HepG2 (cell line): Measurements from ENCODE around the gene CFAP46. TPM values are rescaled to one million over a fixed set of nuclear protein-coding genes. Genes with fewer than 3 reads are reported as not detected.

Experiments
- ATAC-seq: fragments of 200-7000 bp; cut with Tn5 transposase; 3 replicates; pipeline ENCODE4 v1.9.1; 2020; ENCODE audit warnings: mild to moderate bottlenecking, moderate library complexity
- BruUV-seq: library from RNA; stranded (reverse); fragments of 400-500 nt; replicated peaks from 2 replicates; lab custom pipeline; 2021; lab: Mats Ljungman, UMichigan
- CTCF ChIA-PET: fragments of 300-600 bp; formaldehyde crosslinking; extraction: SDS; loops from one replicate; lab custom pipeline; 2021; ENCODE audit warnings: low total read pairs, inconsistent platforms, low intra/inter-chr PET ratio; lab: Yijun Ruan, JAX
- POLR2A ChIA-PET: fragments of 350-600 bp; sonication (Branson Sonifier 250); formaldehyde crosslinking; loops from one replicate; lab custom pipeline; 2020; ENCODE audit warnings: antibody characterized with exemption, inconsistent platforms; lab: Yijun Ruan, JAX
- DNase-seq: peaks from one replicate; pipeline ENCODE4 v3.0.0-alpha.2; 2015; ENCODE audit warnings: low spot score
- FAIRE-seq: peaks from 3 replicates; lab custom pipeline; 2011; peaks lifted over from hg19 to GRCh38; lab: Jason Lieb, UNC
- H2AFZ ChIP-seq: one replicate; pipeline ENCODE4 v1.6.1; 2011; ENCODE audit warnings: low read length, inconsistent platforms
- H3K27ac ChIP-seq: fragments of 300-600 bp; 3 replicates; pipeline ENCODE4 v1.8.0; 2011; ENCODE audit warnings: mixed run types, mild to moderate bottlenecking, mixed read lengths, low read length, inconsistent platforms; ENCODE audit not compliant: insufficient read depth; ENCODE audit errors: extremely low read length
- H3K27me3 ChIP-seq, 2 experiments: fragments of 200-600 bp in 1 of 2; 2 replicates in 1 of 2; 3 replicates in 1 of 2; pipeline versions ENCODE4 v1.6.0 to v1.8.0; 2011; ENCODE audit warnings: low read length in 2 of 2, mild to moderate bottlenecking in 2 of 2, moderate library complexity in 2 of 2, inconsistent platforms in 1 of 2; ENCODE audit not compliant: insufficient read depth in 2 of 2, control insufficient read depth in 1 of 2
- H3K36me3 ChIP-seq, 2 experiments: fragments of 200-600 bp in 1 of 2; replicated peaks in 1 of 2; 2 replicates in 1 of 2; 3 replicates in 1 of 2; pipeline versions ENCODE4 v1.5.1 to v1.8.0; 2011; ENCODE audit warnings: low read length in 2 of 2, inconsistent platforms in 1 of 2; ENCODE audit not compliant: insufficient read depth in 2 of 2, control insufficient read depth in 1 of 2
- H3K4me1 ChIP-seq: 2 replicates; pipeline ENCODE4 v1.5.1; 2012; ENCODE audit warnings: low read length, inconsistent platforms; ENCODE audit not compliant: insufficient read depth
- H3K4me2 ChIP-seq: 2 replicates; pipeline ENCODE4 v1.6.0; 2011; ENCODE audit warnings: low read depth, low read length, inconsistent platforms
- H3K4me3 ChIP-seq, 3 experiments: fragments of 200-600 bp in 1 of 3; sonication (generic), shearing (Covaris generic) in 1 of 3; replicated peaks in 1 of 3; 2 replicates each; pipeline ENCODE4 v1.5.1; 2011 to 2016; ENCODE audit warnings: low read length in 3 of 3, inconsistent platforms in 2 of 3, low read depth in 2 of 3, mild to moderate bottlenecking in 2 of 3, control low read depth in 1 of 3, mixed read lengths in 1 of 3; ENCODE audit not compliant: insufficient read depth in 1 of 3
- H3K79me2 ChIP-seq: one replicate; pipeline ENCODE4 v1.6.1; 2011; ENCODE audit warnings: low read length, inconsistent platforms; ENCODE audit not compliant: insufficient read depth
- H3K9ac ChIP-seq: 2 replicates; pipeline ENCODE4 v1.6.0; 2011; ENCODE audit warnings: mild to moderate bottlenecking, low read depth, low read length, inconsistent platforms; ENCODE audit not compliant: insufficient read depth
- H3K9me3 ChIP-seq: 2 replicates; pipeline ENCODE4 v1.5.1; 2012; ENCODE audit warnings: mild to moderate bottlenecking, low read length
- H4K20me1 ChIP-seq: 2 replicates; pipeline ENCODE4 v1.6.0; 2011; ENCODE audit warnings: inconsistent platforms, mild to moderate bottlenecking, low read length, moderate library complexity; ENCODE audit not compliant: insufficient read depth
- CENPX ChIP-seq: sonication (generic); formaldehyde crosslinking; IDR thresholded peaks from 2 replicates; pipeline ENCODE4 v1.9.0; 2021; ENCODE audit warnings: mild to moderate bottlenecking, missing genetic modification reagents, moderate library complexity
- NR2F2 ChIP-seq: IDR thresholded peaks from 2 replicates; pipeline ENCODE4 v1.6.1; 2012; ENCODE audit warnings: low read depth, inconsistent platforms, borderline replicate concordance
- PATZ1 ChIP-seq: sonication (generic); formaldehyde crosslinking; IDR thresholded peaks from 2 replicates; pipeline ENCODE4 v1.4.0; 2020; ENCODE audit warnings: missing genetic modification reagents
- RAD21 ChIP-seq: fragments of 450-650 bp; formaldehyde crosslinking; IDR thresholded peaks from 2 replicates; pipeline ENCODE4 v1.5.0; 2020; ENCODE audit warnings: mild to moderate bottlenecking
- STAG1 ChIP-seq: sonication (generic); formaldehyde crosslinking; IDR thresholded peaks from 2 replicates; pipeline ENCODE4 v1.4.0; 2020; ENCODE audit warnings: missing genetic modification reagents
- XRCC5 ChIP-seq: fragments of 200-400 bp; formaldehyde crosslinking; optimal IDR thresholded peaks from 2 replicates; pipeline ENCODE3; 2017; ENCODE audit warnings: mild to moderate bottlenecking, low read length
- ZBTB7B ChIP-seq: sonication (generic); formaldehyde crosslinking; IDR thresholded peaks from 2 replicates; pipeline ENCODE4 v1.4.0; 2020; ENCODE audit warnings: missing genetic modification reagents
- ZNF468 ChIP-seq: sonication (generic); formaldehyde crosslinking; IDR thresholded peaks from 2 replicates; pipeline ENCODE4 v1.8.0; 2022; ENCODE audit warnings: mild to moderate bottlenecking, moderate library complexity, missing genetic modification reagents
- ZNF768 ChIP-seq: sonication (generic); formaldehyde crosslinking; IDR thresholded peaks from 2 replicates; pipeline ENCODE4 v1.4.0; 2020; ENCODE audit warnings: missing genetic modification reagents
- WGBS: methylation state at CpG from one replicate; pipeline ENCODE4 v1.1.6; 2017; ENCODE audit warnings: low lambda C conversion rate; 5-methylcytosine and 5-hydroxymethylcytosine counted together
- in situ Hi-C: cut with HindIII; loops from 2 replicates; pipeline ENCODE4 v1.10.0; 2017; ENCODE audit warnings: low pct_unique_long_range_greater_than_20kb; ENCODE audit not compliant: extremely low pct_ligation_motif_present
- intact Hi-C: fragments of 100-400 bp; cut with micrococcal nuclease; formaldehyde crosslinking; loops from one replicate; pipeline ENCODE4 v1.10.0; 2022; ENCODE audit not compliant: unreplicated experiment
- polyA plus RNA-seq, 8 experiments: library from polyadenylated mRNA; depleted of rRNA in 3 of 8; stranded (reverse) in 7 of 8; unstranded in 1 of 8; fragments of >200 nt; fragmentation: Illumina TruSeq in 4 of 8; extraction: Trizol in 4 of 8; gene quantifications; 2 replicates each; pipeline versions ENCODE4 v1.2.1 to v1.2.3, GENCODE V29; 2011 to 2016; ENCODE audit warnings: low read depth in 4 of 8, missing spikeins in 1 of 8, mixed read lengths in 1 of 8; ENCODE audit not compliant: insufficient read depth in 1 of 8
- total RNA-seq, 5 experiments: library from RNA; depleted of rRNA; stranded (reverse); fragments of >200 nt; fragmentation: Illumina TruSeq; extraction: Trizol; gene quantifications; 2 replicates each; pipeline ENCODE4 v1.2.3, GENCODE V29; 2016; ENCODE audit warnings: low read depth in 1 of 5
- TF ChIP-seq, protein P1 (sequence below): sonication (generic); formaldehyde crosslinking; IDR thresholded peaks from 2 replicates; pipeline ENCODE4 v1.5.0; 2020; ENCODE audit warnings: mild to moderate bottlenecking, missing genetic modification reagents, moderate library complexity

CFAP46 gene
- total and polyA plus RNA-seq, 2 of the 13 experiments (the other 11 are each of a cell fraction or from before 2014, with no cell fraction given): 0.24 to 0.84 TPM

GRCh38 chr10:132836832-132837540 is 105.4 kb downstream of the CFAP46 start:
- peak overlapping the region in 1 of 3 experiments; percentile 21; a peak in 1 of 6 replicates for H3K4me3 ChIP-seq

More at GRCh38 chr10:132836832-132837540, 105.4 kb downstream of the CFAP46 start:
- Histone ChIP-seq H2AFZ (no peak overlapping the region), H3K36me3 (no peaks in the 10 kb centered on the region), H3K27me3 (peaks cover 8 to 39% of the 10 kb centered on the region in 2 experiments; a peak in 4 of 5 replicates), H4K20me1 (no peaks in the 10 kb centered on the region), H3K79me2 (no peaks in the 10 kb centered on the region), H3K4me1 (peaks cover 19% of the 10 kb centered on the region), H3K4me2 (peak overlapping the region; percentile 46; the same call in 1 of the 2 replicates), H3K27ac (no peak overlapping the region), H3K9ac (no peak overlapping the region), H3K9me3 (peaks cover 6% of the 10 kb centered on the region; the same call in 1 of the 2 replicates)
- DNase-seq: peak; percentile 30
- ATAC-seq: peak; percentile 78
- BruUV-seq: no TSS peak
- POLR2A ChIA-PET: no interaction called here
- WGBS: 33% methylated on average over 10 of the region's 34 CpGs
- CTCF ChIA-PET: interaction anchor here (1.4 to 1.9 kb wide), 3 partner anchors 49 to 182 kb away, joined by 5 to 7 read pairs (median 6); no protein-coding TSS in a partner anchor
- in situ Hi-C loops (no loop called here), intact Hi-C loops (loop anchor here (1.0 kb wide), 1 partner anchor 49 kb away; no protein-coding TSS in a partner anchor)
- no peak for FAIRE-seq
- TF ChIP-seq RAD21 (CRISPR knock-in tag) (peak; percentile 79), ZBTB7B (0 out of 2 replicates have a peak, but pooled peaks have one; percentile 38), ZNF768 (CRISPR knock-in tag) (0 out of 2 replicates have a peak, but pooled peaks have one; percentile 15), STAG1 (CRISPR knock-in tag) (peak; percentile 79), NR2F2 (peak; percentile 16; the same call in 1 of the 2 replicates), XRCC5 (peak; percentile 44), PATZ1 (CRISPR knock-in tag) (peak; percentile 71; the same call in 1 of the 2 replicates), ZNF468 (CRISPR knock-in tag) (no peak), CENPX (CRISPR knock-in tag) (no peak)
- TF ChIP-seq, protein P1, sequence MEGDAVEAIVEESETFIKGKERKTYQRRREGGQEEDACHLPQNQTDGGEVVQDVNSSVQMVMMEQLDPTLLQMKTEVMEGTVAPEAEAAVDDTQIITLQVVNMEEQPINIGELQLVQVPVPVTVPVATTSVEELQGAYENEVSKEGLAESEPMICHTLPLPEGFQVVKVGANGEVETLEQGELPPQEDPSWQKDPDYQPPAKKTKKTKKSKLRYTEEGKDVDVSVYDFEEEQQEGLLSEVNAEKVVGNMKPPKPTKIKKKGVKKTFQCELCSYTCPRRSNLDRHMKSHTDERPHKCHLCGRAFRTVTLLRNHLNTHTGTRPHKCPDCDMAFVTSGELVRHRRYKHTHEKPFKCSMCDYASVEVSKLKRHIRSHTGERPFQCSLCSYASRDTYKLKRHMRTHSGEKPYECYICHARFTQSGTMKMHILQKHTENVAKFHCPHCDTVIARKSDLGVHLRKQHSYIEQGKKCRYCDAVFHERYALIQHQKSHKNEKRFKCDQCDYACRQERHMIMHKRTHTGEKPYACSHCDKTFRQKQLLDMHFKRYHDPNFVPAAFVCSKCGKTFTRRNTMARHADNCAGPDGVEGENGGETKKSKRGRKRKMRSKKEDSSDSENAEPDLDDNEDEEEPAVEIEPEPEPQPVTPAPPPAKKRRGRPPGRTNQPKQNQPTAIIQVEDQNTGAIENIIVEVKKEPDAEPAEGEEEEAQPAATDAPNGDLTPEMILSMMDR (CRISPR knock-in tag): peak; percentile 85
